IgD-negative memory B cell (primary cell): ENCODE measurements around the gene LINC00237. TPM values are rescaled to one million over a fixed set of nuclear protein-coding genes. Genes with fewer than 3 reads are reported as not detected.

Source experiments
- H3K27ac Mint-ChIP-seq, 3 donors: one replicate each; pipeline ENCODE4 v1.8.0; 2020 to 2022; ENCODE audit warnings: mild to moderate bottlenecking in 3 of 3, mixed read lengths in 3 of 3, moderate library complexity in 1 of 3
- H3K27me3 Mint-ChIP-seq: one replicate; pipeline ENCODE4 v1.8.0; 2021; ENCODE audit warnings: mixed read lengths
- H3K36me3 Mint-ChIP-seq: one replicate; pipeline ENCODE4 v1.8.0; 2020; ENCODE audit warnings: mild to moderate bottlenecking, mixed read lengths
- H3K4me1 Mint-ChIP-seq, 3 donors: one replicate each; pipeline ENCODE4 v1.8.0; 2020 to 2022; ENCODE audit warnings: mixed read lengths in 3 of 3, mild to moderate bottlenecking in 1 of 3
- H3K4me3 Mint-ChIP-seq, 4 donors: one replicate each; pipeline ENCODE4 v1.8.0; 2020 to 2022; ENCODE audit warnings: mild to moderate bottlenecking in 4 of 4, mixed read lengths in 4 of 4, moderate library complexity in 3 of 4
- H3K9me3 Mint-ChIP-seq, 3 donors: one replicate each; pipeline ENCODE4 v1.8.0; 2020 to 2021; ENCODE audit warnings: mixed read lengths in 3 of 3, mild to moderate bottlenecking in 1 of 3
- polyA plus RNA-seq: library from polyadenylated mRNA; unstranded; fragments of 300-500 nt; fragmentation: Illumina TruSeq; gene quantifications from one replicate; pipeline ENCODE4 v1.2.3, GENCODE V29; 2021

LINC00237 gene
- polyA plus RNA-seq, 1 donor from 2014 or later, result not detected

DNA sequence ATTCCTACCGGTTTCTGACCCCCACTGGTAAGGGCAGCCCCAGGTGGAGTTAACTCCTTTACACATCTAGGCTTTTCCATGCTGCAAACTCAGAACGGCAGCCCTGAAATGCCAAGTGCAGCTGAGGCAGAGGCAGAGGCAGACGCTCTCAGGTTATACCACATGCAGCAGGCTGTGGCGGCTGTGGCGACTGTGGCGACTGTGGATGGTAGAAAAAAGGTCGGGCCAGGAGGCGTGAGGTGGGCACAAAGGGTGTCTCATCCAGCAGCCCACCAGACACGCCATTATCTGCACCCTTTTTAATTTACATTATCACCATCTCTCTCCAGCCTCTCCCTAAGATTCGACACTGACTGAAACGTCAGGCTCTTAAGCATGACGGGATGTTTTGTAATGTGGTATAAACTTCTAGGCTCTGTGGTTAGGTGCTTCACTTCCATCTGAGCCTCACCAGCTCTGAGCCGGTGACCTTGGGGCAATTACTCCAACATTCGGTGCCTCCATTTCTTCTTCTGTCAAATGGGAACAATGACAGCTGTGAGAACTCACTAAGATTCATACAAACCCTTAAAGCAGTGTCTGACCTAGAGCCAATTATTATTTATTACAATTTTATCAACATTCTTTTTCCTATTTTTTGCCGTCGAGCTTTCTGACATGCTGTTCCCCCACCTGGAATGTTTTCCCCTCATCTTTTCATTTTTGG lies 27.9 kb upstream of the LINC00237 start:
- H3K36me3 Mint-ChIP-seq, result peaks cover 24% of the 10 kb centered on the region
- H3K9me3 Mint-ChIP-seq, result no peaks in the 10 kb centered on the region
- peaks cover 5 to 6% (median 6%) of the 10 kb centered on the region in 3 donors for H3K4me1 Mint-ChIP-seq
- H3K27me3 Mint-ChIP-seq, result no peaks in the 10 kb centered on the region
- no peak overlapping the region for H3K4me3 Mint-ChIP-seq
- no peak overlapping the region for H3K27ac Mint-ChIP-seq

DNA sequence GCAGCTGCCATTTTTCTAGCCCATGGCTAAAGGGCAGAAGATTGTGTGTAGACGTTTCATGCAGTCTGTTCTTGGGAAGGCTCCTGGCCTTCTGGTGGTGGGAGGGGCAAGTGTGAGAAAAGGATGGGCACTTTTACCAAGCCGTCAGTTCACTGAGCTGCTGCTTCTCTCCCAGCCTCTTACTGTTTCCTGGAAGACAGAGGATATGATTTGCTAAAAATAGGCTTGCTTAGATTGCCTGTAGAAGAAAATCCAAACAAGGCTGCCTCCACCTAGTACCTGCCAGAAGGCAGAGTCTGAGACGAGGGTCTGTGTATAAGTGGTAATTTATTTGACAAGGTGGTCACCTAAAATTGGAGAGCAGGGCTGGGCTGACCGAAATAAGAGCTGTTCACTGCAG lies 27.2 kb upstream of the LINC00237 start:
- Mint-ChIP-seq H3K27me3 (no peaks in the 10 kb centered on the region), H3K36me3 (peaks cover 24% of the 10 kb centered on the region), H3K27ac (peak overlapping the region in 1 of 3 donors; percentile 48), H3K4me3 (no peak overlapping the region), H3K4me1 (peaks cover 6 to 12% (median 7%) of the 10 kb centered on the region in 3 donors), H3K9me3 (no peaks in the 10 kb centered on the region)

DNA sequence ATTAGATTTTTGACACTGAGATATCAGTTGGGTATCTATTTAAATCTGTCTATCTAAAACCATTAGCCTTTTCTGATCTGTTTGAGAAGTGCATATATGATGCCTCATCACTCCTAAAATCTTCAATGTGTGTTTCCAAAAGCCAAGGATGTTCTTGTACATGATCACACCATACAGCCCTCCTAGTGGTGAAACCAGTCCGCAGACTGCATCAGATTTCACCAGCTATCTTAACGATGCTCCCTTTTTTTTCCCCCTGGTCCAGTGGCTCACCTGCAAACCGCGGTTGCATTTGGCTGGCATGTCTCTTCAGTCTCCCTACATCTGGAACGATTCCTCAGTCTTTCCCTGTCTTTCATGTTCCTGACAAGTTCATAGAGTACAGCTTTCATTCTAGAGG lies 23.7 kb upstream of the LINC00237 start:
- Mint-ChIP-seq H3K9me3 (no peaks in the 10 kb centered on the region), H3K4me1 (peaks cover 16 to 24% (median 20%) of the 10 kb centered on the region in 3 donors), H3K36me3 (peaks cover 15% of the 10 kb centered on the region), H3K27me3 (no peaks in the 10 kb centered on the region), H3K27ac (peak overlapping the region in 1 of 3 donors; percentile 1), H3K4me3 (peak overlapping the region in 2 of 4 donors; percentile 15 to 45)

DNA sequence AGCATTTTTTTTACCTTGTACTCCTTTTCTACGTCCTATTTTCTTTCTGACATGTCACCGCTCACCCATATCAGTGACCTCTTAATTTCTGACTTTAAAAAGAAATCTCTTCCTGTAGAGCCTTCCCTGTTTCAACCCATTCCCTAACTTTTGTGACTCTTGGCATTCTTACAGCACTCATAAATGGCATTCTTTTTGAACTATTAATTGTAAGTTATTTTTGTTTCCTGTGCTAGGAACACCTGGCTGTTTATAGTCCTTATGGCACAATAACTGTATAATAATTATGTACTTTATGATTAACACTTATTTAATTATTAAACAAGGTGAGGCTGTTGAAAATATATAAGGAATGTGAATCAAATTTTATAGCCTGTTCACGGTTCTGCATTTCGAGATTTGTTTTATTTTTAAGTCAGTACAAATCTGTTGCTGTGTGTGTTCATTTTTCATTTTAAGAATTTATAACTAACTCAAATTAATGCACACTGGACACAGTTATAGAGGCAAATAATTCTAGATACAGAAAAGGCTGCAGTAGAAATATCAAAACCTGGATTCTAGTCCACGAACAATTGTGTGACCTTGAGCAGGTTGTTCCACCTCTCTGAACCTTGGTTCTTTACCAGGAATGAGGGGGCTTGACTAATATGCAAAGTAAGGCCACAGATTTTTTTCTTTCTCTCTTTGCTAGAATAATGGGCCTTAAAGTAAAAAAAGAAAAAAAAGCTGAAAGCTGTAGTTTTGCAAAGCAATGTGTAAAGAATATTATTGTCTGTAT lies 21.2 kb upstream of the LINC00237 start:
- H3K9me3 Mint-ChIP-seq, result no peaks in the 10 kb centered on the region
- peaks cover 16 to 24% (median 20%) of the 10 kb centered on the region in 3 donors for H3K4me1 Mint-ChIP-seq
- peaks cover 2% of the 10 kb centered on the region for H3K27me3 Mint-ChIP-seq
- peak overlapping the region; percentile 82 to 91 (median 88) for H3K4me3 Mint-ChIP-seq
- peaks cover 10% of the 10 kb centered on the region for H3K36me3 Mint-ChIP-seq
- peak overlapping the region in 2 of 3 donors; percentile 78 to 94 for H3K27ac Mint-ChIP-seq

DNA sequence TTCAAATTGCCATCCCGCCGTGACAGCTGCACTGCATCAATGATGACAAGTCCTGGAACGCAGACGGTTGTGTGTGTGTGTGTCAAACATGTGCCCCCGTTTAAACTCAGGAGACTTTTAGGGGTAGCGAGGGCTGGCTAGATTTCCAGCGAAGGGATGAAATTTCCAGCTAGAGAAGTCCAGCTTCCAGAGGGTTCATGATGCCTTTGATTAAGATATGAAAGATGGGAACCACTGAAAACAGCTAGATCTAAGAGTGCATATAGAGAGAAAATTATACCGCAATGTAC lies 20.4 kb upstream of the LINC00237 start:
- Mint-ChIP-seq H3K27ac (peak overlapping the region; percentile 78 to 94 (median 86)), H3K4me1 (peaks cover 16 to 24% (median 20%) of the 10 kb centered on the region in 3 donors), H3K36me3 (peaks cover 8% of the 10 kb centered on the region), H3K27me3 (peaks cover 4% of the 10 kb centered on the region), H3K4me3 (peak overlapping the region; percentile 82 to 91 (median 88)), H3K9me3 (no peaks in the 10 kb centered on the region)

DNA sequence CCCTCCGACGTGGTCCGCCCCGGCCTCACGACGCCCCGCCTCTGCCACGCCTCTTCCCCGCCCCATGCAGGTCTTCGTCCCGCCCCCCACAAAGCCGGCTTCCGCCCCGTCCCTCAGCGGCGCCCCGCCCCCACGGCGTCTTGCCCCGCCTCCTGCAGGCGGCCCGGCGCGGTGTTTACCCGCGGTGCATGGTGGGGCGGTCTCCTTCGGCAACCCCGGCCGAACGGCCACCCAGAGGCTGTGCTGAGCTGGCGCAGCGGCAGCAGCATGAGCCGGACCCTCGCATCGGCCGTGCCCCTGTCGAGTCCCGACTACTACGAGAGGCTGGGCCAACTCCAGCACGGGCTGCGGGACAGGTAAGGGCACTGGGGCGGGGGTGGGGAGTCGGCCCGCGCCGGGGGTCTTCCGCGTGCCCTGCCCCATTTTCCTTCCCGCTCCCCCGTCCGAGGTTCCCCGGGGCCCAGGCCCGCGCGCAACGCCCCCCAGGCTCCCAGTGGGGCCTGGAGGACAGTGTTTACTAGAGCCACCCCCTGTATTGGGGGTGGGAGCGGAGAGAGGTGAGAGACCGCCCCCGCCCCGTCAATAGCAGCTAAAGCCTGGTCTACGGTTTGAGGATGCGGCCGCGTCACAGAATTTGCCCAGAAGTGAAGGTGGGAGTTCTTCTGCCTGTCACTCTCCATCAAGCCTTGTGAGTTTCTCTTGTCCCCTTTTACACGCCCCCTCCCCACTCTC lies 19.9 kb upstream of the LINC00237 start, which contains the start of gene KIZ:
KIZ (plus strand) TSS at position 234 of the 732 bp plus-strand sequence; CDS start at position 268, 34 bp downstream.
- Mint-ChIP-seq H3K36me3 (peaks cover 6% of the 10 kb centered on the region), H3K27ac (peak within 1 kb of the TSS; percentile 78 to 94 (median 86)), H3K4me3 (peak within 1 kb of the TSS; percentile 82 to 91 (median 88)), H3K4me1 (peaks cover 16 to 24% (median 20%) of the 10 kb centered on the region in 3 donors), H3K9me3 (no peaks in the 10 kb centered on the region), H3K27me3 (peaks cover 4% of the 10 kb centered on the region)

DNA sequence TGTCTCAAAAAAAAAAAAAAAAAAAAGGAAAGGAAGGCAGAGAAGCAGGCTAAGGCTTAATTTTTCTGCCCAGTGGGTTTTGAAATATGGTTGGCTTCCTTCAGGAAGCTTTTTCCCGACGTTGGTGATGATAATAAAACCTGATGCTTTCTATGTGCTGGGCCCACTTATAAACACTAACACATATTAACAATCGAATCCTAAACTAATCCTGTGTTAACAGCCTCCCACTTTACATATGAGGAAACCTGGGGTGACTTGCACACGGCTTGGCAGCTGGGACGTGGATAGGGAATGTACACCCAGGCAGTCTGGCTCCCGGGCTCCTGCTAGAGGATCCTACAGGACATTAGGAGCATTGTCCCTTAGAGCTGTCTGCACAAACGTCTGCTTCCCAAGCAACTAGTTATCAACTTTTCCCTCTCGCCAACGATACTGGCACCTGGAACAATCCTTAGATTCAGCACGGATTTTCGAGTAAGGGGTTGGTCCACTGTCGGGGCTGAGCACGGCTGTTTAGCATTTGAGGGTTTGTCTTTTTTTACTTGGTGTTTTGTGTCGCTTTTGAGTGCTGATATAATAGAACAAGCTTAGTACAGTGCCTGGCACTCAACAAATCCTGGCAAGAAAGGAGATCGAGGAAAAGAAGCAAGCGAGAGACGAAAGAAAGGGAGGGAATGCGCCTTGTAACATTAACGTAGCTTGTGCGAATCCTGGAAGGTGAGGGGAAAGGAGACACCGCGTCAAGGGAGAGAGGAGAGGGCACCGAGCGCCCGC lies 19.1 kb upstream of the LINC00237 start:
- Mint-ChIP-seq H3K4me1 (peaks cover 16 to 24% (median 20%) of the 10 kb centered on the region in 3 donors), H3K27ac (peak overlapping the region in 2 of 3 donors; percentile 9 to 78), H3K4me3 (peak overlapping the region; percentile 82 to 91 (median 88)), H3K9me3 (no peaks in the 10 kb centered on the region), H3K36me3 (peaks cover 7% of the 10 kb centered on the region), H3K27me3 (peaks cover 4% of the 10 kb centered on the region)

DNA sequence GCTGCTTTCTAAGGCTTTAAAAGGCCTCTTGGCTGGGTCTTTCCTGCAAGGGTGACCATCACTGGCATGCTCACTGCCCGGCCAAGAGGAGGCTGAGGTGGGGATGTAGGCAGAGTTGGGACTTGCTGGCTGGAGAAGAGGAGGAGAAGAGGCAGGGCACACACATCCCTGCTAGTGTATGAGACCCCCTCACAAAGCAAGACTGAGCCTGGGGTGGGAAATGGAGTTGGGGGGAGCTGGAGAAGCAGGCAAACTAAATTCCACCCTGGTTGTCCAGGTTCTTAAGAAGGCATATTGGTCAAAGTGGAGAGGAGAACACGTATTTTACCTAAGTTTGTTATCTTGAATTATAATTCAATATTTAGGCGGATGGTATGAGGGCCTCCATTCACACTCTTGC lies 18.0 kb upstream of the LINC00237 start:
- Mint-ChIP-seq H3K4me3 (peak overlapping the region in 1 of 4 donors; percentile 81), H3K9me3 (no peaks in the 10 kb centered on the region), H3K4me1 (peaks cover 10 to 21% (median 19%) of the 10 kb centered on the region in 3 donors), H3K36me3 (peaks cover 2% of the 10 kb centered on the region), H3K27ac (peak overlapping the region in 1 of 3 donors; percentile 50), H3K27me3 (peaks cover 4% of the 10 kb centered on the region)

DNA sequence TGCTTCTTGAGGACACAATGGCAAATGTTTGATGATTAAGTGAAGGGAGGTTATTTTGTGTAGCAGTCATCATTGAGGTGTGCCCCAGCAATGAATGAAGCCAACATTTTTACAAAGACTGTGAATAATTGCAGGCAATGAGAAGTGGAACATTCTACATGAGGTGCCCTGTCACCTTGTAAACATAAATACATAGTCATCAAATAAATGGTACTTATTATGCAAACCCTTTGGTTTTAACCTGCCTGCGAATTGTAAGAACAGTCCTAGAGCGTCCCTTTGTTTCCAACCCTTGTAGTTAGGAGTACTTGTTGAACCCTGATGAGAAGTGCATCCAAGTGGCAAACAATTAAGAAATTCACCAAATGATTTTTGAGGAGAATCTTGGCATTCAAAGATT lies 12.6 kb upstream of the LINC00237 start:
- H3K4me3 Mint-ChIP-seq, result no peak overlapping the region
- no peaks in the 10 kb centered on the region for H3K4me1 Mint-ChIP-seq
- no peak overlapping the region for H3K27ac Mint-ChIP-seq
- H3K36me3 Mint-ChIP-seq, result peaks cover 2% of the 10 kb centered on the region
- peaks cover 4% of the 10 kb centered on the region for H3K27me3 Mint-ChIP-seq
- H3K9me3 Mint-ChIP-seq, result no peaks in the 10 kb centered on the region

DNA sequence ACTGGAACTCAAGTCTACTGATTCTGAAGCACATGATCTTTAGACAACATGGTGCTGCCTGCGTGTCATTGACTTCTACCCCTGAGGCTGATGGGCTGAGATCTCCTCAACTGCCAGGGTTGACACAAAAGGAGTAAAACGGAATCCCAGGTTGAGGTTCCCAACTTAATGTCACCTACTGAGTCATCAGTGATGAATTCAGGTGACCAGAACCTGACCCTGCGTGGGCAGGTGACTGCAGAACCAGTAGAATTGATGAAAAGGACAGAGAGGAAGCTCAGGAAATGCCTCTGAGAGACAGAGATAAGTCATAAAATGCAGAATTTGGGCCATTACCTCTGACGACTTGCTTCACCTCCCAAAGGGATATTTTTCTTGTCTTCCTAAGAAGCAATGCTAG lies 12.0 kb upstream of the LINC00237 start:
- Mint-ChIP-seq H3K4me3 (no peak overlapping the region), H3K4me1 (no peaks in the 10 kb centered on the region), H3K9me3 (no peaks in the 10 kb centered on the region), H3K27ac (no peak overlapping the region), H3K27me3 (peaks cover 6% of the 10 kb centered on the region), H3K36me3 (peaks cover 2% of the 10 kb centered on the region)

DNA sequence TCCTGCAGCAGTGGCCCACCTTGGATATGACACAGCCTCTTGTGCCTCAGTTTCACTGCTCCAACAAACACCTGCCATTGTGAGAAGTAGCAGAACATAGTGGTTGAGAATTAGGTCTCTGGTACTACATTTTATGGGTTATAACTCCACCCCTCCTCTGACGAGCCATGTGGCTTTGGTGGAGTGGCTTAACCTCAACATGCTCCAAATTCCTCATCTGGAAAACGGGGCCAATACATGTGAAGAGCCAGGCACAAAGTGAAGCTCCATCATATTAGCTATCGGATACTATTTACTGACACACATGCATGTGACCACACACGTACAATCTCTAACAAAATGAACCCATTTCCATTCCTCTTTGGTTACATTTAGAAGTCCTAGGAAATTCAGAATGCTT lies 11.4 kb upstream of the LINC00237 start:
- Mint-ChIP-seq H3K27me3 (peaks cover 5% of the 10 kb centered on the region), H3K27ac (no peak overlapping the region), H3K4me1 (no peaks in the 10 kb centered on the region), H3K9me3 (no peaks in the 10 kb centered on the region), H3K36me3 (peaks cover 2% of the 10 kb centered on the region), H3K4me3 (no peak overlapping the region)

DNA sequence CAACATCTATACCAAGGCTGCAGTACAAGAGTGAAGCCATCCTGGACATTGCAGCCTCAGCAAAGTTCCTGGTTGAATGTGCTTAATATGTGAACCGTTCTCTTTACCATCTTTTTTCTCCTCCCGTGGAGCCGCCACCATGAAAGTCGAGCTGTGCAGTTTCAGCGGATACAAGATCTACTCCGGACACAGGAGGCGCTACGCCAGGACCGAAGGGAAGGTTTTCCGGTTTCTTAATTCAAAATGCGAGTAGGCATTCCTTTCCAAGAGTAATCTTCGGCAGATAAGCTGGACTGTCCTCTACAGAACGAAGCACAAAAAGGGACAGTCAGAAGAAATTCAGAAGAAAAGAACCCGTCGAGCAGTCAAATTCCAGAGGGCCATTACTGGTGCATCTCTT lies 8.4 kb upstream of the LINC00237 start:
- Mint-ChIP-seq H3K27ac (no peak overlapping the region), H3K27me3 (peaks cover 3% of the 10 kb centered on the region), H3K36me3 (no peaks in the 10 kb centered on the region), H3K9me3 (no peaks in the 10 kb centered on the region), H3K4me1 (no peaks in the 10 kb centered on the region), H3K4me3 (no peak overlapping the region)

DNA sequence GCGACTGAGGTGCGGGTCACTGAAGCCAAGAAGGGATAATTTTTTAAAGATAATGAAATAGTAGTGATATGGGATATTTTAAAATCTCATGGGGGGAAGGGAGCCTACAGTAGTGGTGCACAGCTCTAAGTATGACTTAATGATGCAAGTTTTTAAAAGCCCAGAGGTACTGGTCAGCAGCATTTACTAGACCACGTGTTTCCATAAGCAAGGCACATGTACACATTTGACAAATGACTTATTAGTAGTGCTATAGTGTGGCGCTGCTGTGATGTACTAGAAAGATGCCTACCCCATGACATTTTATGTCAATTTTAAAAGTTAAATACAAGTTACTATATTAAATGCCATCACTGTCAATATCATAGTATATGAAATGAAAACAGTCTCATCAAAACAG lies 7.5 kb upstream of the LINC00237 start:
- Mint-ChIP-seq H3K36me3 (no peaks in the 10 kb centered on the region), H3K4me1 (no peaks in the 10 kb centered on the region), H3K27me3 (peaks cover 3% of the 10 kb centered on the region), H3K4me3 (no peak overlapping the region), H3K27ac (no peak overlapping the region), H3K9me3 (no peaks in the 10 kb centered on the region)

DNA sequence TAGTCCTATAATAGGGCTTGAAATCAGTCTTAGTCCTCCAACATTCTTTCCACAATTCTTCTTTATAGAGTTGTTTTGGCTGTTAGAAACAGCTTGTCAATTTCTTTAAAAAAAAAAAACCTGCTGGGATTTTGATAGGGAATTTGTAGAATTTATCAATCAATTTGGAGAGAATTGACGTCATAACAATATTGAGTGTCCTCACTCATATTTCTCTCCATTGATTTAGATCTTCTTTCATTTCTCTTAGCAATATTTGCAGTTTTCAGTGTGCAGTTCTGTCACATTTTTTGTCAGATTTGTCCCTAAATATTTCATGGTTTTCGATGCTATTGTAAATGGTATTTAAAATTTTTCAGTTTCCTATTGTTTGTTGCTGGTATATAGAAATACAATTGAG lies 5.3 kb upstream of the LINC00237 start:
- peaks cover 11% of the 10 kb centered on the region for H3K27me3 Mint-ChIP-seq
- no peak overlapping the region for H3K4me3 Mint-ChIP-seq
- H3K4me1 Mint-ChIP-seq, result no peaks in the 10 kb centered on the region
- peaks cover 0 to 3% (median 2%) of the 10 kb centered on the region in 3 donors for H3K9me3 Mint-ChIP-seq
- H3K27ac Mint-ChIP-seq, result no peak overlapping the region
- H3K36me3 Mint-ChIP-seq, result no peaks in the 10 kb centered on the region
